Prostate gland (tissue), 2 donors: ENCODE results near the gene EIF3K. TPM values are rescaled to one million over a fixed set of nuclear protein-coding genes. Genes with fewer than 3 reads are reported as not detected.
A peak's percentile ranks its signal among the peaks of the same experiment; 100 is the strongest.

ENCODE experiments used
- DNase-seq: peaks from one replicate; pipeline ENCODE4 v3.0.0-alpha.2; 2019; ENCODE audit warnings: low spot score
- H3K27ac ChIP-seq, 2 donors: fragments of 200-600 bp; sonication (generic); 2 replicates each; pipeline ENCODE4 v1.5.1; 2017 to 2019
- H3K27me3 ChIP-seq: fragments of 200-600 bp; sonication (generic); replicated peaks from 2 replicates; pipeline ENCODE4 v1.5.1; 2019; ENCODE audit not compliant: insufficient read depth
- H3K36me3 ChIP-seq, 2 donors: fragments of 200-600 bp; sonication (generic); 1 replicate in 1 of 2; 2 replicates in 1 of 2; pipeline versions ENCODE4 v1.5.1 to v1.8.1; 2017 to 2019
- H3K4me1 ChIP-seq: fragments of 200-600 bp; sonication (generic); replicated peaks from 2 replicates; pipeline ENCODE4 v1.5.1; 2019
- H3K4me3 ChIP-seq, 2 donors: fragments of 200-600 bp; sonication (generic); 2 replicates each; pipeline ENCODE4 v1.5.1; 2017 to 2019
- H3K9me3 ChIP-seq: fragments of 200-600 bp; sonication (generic); 2 replicates; pipeline ENCODE4 v1.5.1; 2017
- CTCF ChIP-seq, 4 experiments: fragments of 200-600 bp in 2 of 4; fragments of 450-650 bp in 2 of 4; sonication (generic) in 2 of 4; IDR thresholded peaks; 1 replicate in 3 of 4; 2 replicates in 1 of 4; pipeline ENCODE4 v1.5.1; 2016 to 2019; ENCODE audit warnings: antibody characterized with exemption in 4 of 4, mild to moderate bottlenecking in 2 of 4, moderate library complexity in 2 of 4
- POLR2A ChIP-seq: fragments of 450-650 bp; IDR thresholded peaks from one replicate; pipeline ENCODE4 v1.6.1; 2016; ENCODE audit warnings: antibody characterized with exemption, mild to moderate bottlenecking
- POLR2AphosphoS5 ChIP-seq: sonication (generic); formaldehyde crosslinking; IDR thresholded peaks from one replicate; pipeline ENCODE4 v1.6.1; 2017; ENCODE audit warnings: antibody characterized with exemption
- WGBS: methylation state at CpG from one replicate; pipeline ENCODE4 v1.1.5; 2018; 5-methylcytosine and 5-hydroxymethylcytosine counted together
- intact Hi-C: fragments of 100-400 bp; cut with DNase I; formaldehyde crosslinking; loops from one replicate; pipeline ENCODE4 v1.14.2; 2022
- total RNA-seq, 2 donors: library from RNA; depleted of rRNA; stranded (reverse); fragments of >200 nt; gene quantifications; one replicate each; pipeline ENCODE4 v1.1.0, GENCODE V29; 2016

The EIF3K gene
- total RNA-seq, 2 donors from 2014 or later, result 368 to 618 TPM

- Histone ChIP-seq H3K4me1 (peaks cover 20% of the 10 kb centered on the region), H3K4me3 (no peak overlapping the region), H3K36me3 (no peaks in the 10 kb centered on the region), H3K27me3 (no peaks in the 10 kb centered on the region), H3K9me3 (no peaks in the 10 kb centered on the region), H3K27ac (peak overlapping the region; percentile 94 to 95)
- DNase-seq, result no peak
- TF ChIP-seq CTCF (IDR thresholded peaks at IDR 0.05) (no peak), POLR2A (no peak), POLR2AphosphoS5 (peak; percentile 52)
- 21% methylated on average over 7 of the region's 7 CpGs for WGBS
- intact Hi-C loops, result loop anchor here (5.0 kb wide), 2 partner anchors 39 to 59 kb away; no protein-coding TSS in a partner anchor
These were observed 34.1 kb downstream of the EIF3K start for GRCh38 chr19:38653028-38653571.

- WGBS, result 8% methylated on average over 6 of the region's 6 CpGs
- H3K4me1 ChIP-seq, result peaks cover 30% of the 10 kb centered on the region
- H3K4me3 ChIP-seq, result no peak overlapping the region
- no peaks in the 10 kb centered on the region for H3K36me3 ChIP-seq
- H3K27ac ChIP-seq, result peak overlapping the region; percentile 94 to 95
- peak; percentile 26 for TF ChIP-seq POLR2AphosphoS5
- no peak for TF ChIP-seq CTCF (IDR thresholded peaks at IDR 0.05)
- intact Hi-C loops, result loop anchor here (5.0 kb wide), 2 partner anchors 38 to 58 kb away; no protein-coding TSS in a partner anchor
- no peak for DNase-seq
- no peaks in the 10 kb centered on the region for H3K27me3 ChIP-seq
- H3K9me3 ChIP-seq, result no peaks in the 10 kb centered on the region
These were observed 35.7 kb downstream of the EIF3K start for GRCh38 chr19:38654628-38655055.

- intact Hi-C loops, result no loop called here
- TF ChIP-seq CTCF (IDR thresholded peaks at IDR 0.05), result no peak
- no peak for TF ChIP-seq POLR2A
- TF ChIP-seq POLR2AphosphoS5, result no peak
- no peaks in the 10 kb centered on the region for H3K27me3 ChIP-seq
- H3K4me3 ChIP-seq, result no peak overlapping the region
- 52% methylated on average over 5 of the region's 5 CpGs for WGBS
- peaks cover 26% of the 10 kb centered on the region for H3K4me1 ChIP-seq
- DNase-seq, result no peak
- H3K36me3 ChIP-seq, result no peaks in the 10 kb centered on the region
- H3K9me3 ChIP-seq, result no peaks in the 10 kb centered on the region
- H3K27ac ChIP-seq, result peak overlapping the region; percentile 94 to 95
These were observed 36.3 kb downstream of the EIF3K start for GRCh38 chr19:38655148-38655824.

- H3K9me3 ChIP-seq, result no peaks in the 10 kb centered on the region
- peaks cover 32% of the 10 kb centered on the region for H3K4me1 ChIP-seq
- TF ChIP-seq POLR2AphosphoS5 (no peak), POLR2A (no peak), CTCF (IDR thresholded peaks at IDR 0.05) (no peak)
- WGBS, result 63% methylated on average over 7 of the region's 7 CpGs
- DNase-seq, result no peak
- H3K27ac ChIP-seq, result peak overlapping the region; percentile 89 to 95
- intact Hi-C loops, result no loop called here
- no peak overlapping the region for H3K4me3 ChIP-seq
- no peaks in the 10 kb centered on the region for H3K27me3 ChIP-seq
- no peaks in the 10 kb centered on the region for H3K36me3 ChIP-seq
These were observed 37.4 kb downstream of the EIF3K start for GRCh38 chr19:38656171-38656981.
